ENCODE results near the gene HMOX1.
"Not testable (repeated sequence)": the region's sequence is repeated elsewhere in the genome, so short reads cannot be mapped to it uniquely, and the experiment has no call there.

HMOX1 gene

GRCh38 chr22:35437049-35437448 lies 56.2 kb downstream of the HMOX1 start:
- DNase-seq, result no peak

GRCh38 chr22:35438673-35439364 lies 57.9 kb downstream of the HMOX1 start:
- DNase-seq, result not testable (repeated sequence)

GRCh38 chr22:35439365-35439717 lies 58.4 kb downstream of the HMOX1 start:
- DNase-seq, result no peak

GRCh38 chr22:35440129-35440528 lies 59.2 kb downstream of the HMOX1 start:
- no peak for DNase-seq

- no peak for DNase-seq
Measured at GRCh38 chr22:35441489-35442100, 60.7 kb downstream of the HMOX1 start.

- DNase-seq, result no peak
Measured at GRCh38 chr22:35442471-35442870, 61.6 kb downstream of the HMOX1 start.

GRCh38 chr22:35443338-35443737 lies 62.4 kb downstream of the HMOX1 start:
- no peak for DNase-seq
